HG03558 (cell line): ENCODE data around the gene ABCE1.

ENCODE experiments used
- ATAC-seq: cut with Tn5 transposase; IDR thresholded peaks from one replicate; pipeline ENCODE4 v1.9.1; 2021; ENCODE audit warnings: moderate number of reproducible peaks; ENCODE audit not compliant: unreplicated experiment; ENCODE audit errors: extremely low read depth

Gene ABCE1

DNA sequence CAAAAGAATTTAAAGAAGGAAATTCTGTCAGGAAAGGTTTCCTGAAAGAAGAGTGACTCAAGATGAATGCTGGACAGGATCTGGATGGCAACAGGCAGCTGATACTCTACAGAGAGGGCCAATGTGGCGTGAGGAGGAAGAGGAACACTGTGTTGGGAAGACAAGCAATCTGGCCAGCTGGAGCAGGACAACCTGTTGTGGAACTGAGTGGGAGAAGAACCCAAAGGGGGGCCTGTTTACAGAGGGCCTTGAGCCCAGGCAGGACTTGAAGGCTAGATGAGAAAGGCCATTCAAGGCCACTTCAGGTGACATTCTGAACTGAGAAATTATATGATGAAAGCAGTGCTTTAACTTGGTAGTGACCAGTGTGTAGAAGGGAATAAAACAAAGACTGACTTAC, 73.8 kb downstream of the ABCE1 start:
- ATAC-seq, result no peak

- ATAC-seq, result no peak
Observed at GRCh38 chr4:145176641-145177432, 78.7 kb downstream of the ABCE1 start.

DNA sequence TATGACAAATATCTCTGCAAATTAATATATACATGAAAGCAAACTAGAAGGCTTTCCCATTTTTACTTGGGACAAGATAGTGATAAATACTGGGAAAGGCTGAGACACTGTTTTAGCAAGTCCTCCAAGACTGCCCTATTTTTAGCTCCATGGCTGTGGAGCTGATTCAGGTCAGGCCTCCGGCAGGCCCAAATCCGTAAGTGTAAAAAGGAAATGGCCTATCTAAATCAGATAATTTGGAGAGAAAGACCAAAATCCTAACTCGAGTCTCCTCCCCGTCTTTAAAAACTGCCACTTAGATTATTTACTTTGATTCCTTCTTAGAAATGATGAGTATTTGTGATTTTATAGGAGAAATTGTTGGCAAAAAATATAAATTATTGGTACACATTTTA, 79.4 kb downstream of the ABCE1 start:
- ATAC-seq, result no peak

DNA sequence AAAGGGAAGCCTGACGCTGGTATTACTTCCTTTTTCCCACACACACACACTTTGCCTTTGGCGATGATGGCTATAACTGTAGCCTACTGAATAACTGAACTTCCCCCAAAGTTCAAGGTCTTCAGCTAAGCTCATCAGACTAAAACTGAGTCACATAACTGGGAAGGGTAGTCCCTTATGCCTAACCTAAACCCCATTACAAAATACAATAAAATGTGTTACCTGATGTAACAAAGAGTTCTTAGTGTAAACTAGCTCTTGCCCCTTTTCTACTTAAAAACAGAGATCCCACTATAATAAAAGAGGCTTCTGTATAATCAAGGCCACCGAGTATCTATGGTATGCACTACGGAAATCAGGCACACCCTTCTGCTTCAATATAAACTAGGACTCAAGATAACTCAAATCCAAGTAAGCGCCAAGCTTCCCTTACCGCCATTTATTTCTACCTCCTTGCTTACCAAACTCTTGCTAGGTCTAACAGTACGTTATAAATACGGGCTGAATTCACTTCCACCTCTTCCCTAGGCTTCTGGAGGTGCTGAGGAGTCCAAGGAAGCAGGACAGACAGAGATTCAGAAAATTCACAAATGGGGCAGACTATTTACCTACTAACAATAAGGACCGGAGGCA, 79.9 kb downstream of the ABCE1 start:
- no peak for ATAC-seq

DNA sequence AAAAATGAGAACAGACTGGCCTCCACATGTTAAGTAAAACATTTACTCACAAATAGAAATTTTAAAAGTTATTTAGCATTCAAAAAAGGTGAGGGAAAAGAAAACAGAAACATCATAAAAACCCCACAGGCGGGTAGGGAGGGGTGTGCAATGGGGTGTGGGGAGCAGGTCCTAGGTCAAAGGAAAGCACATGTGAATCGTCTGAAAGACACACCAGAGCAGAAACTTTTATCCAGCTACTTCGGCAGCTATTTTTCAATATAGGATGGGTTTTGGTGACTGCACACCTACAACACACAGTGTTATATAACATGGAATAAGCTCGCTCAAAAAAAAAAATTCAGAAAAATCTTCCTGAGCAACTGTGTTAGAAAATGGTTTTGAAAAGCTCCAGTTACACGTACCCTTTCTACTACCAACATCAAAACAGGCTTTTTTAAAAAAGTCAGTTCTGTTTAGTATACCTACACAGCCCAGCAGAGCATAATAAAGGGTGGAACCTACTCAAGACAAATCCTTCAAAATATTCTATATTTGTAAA, 80.7 kb downstream of the ABCE1 start:
- no peak for ATAC-seq
